ENCODE results near the gene ZNF235.

DNA sequence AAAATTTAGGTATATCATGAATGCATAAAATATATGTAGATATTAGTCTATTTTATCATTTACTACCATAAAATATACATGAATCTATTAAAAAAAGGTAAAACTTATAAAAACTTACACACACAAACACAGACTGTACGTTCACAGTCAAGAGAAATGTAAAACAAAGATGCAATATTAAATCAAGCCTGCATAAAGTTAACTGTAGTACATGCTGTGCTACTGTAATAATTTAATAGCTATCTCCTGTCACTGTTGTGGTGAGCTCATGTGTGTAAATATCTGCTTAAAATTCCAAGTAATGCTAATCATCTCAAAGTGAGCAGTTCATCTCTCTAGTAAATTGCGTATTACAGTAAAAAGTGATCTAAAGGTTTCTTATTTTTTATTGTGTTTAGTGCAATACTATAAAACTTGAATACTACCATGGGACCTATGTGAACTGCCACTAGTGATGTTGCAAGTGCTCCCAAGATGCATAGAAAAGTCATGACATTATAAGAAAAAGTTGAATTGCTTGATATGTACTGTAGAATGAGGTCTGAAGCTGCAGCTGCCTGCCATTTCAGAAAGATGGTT, 45.9 kb downstream of the ZNF235 start:
- TF ChIP-seq, protein P1, sequence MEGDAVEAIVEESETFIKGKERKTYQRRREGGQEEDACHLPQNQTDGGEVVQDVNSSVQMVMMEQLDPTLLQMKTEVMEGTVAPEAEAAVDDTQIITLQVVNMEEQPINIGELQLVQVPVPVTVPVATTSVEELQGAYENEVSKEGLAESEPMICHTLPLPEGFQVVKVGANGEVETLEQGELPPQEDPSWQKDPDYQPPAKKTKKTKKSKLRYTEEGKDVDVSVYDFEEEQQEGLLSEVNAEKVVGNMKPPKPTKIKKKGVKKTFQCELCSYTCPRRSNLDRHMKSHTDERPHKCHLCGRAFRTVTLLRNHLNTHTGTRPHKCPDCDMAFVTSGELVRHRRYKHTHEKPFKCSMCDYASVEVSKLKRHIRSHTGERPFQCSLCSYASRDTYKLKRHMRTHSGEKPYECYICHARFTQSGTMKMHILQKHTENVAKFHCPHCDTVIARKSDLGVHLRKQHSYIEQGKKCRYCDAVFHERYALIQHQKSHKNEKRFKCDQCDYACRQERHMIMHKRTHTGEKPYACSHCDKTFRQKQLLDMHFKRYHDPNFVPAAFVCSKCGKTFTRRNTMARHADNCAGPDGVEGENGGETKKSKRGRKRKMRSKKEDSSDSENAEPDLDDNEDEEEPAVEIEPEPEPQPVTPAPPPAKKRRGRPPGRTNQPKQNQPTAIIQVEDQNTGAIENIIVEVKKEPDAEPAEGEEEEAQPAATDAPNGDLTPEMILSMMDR (IDR thresholded peaks at IDR 0.05) = no peak
- TF ChIP-seq POLR2A (IDR thresholded peaks at IDR 0.05) (no peak), POLR2AphosphoS5 (IDR thresholded peaks at IDR 0.05) (no peak), EP300 (IDR thresholded peaks at IDR 0.05) (no peak)

Data from suprapubic skin (tissue), 4 donors.